ENCODE data around the gene HBM.

HBM gene

GRCh38 chr16:129075-129474 lies 36.7 kb upstream of the HBM start:
- no peak for DNase-seq (ENCODE audit: low read depth)

GRCh38 chr16:130533-131173 lies 35.1 kb upstream of the HBM start:
- no peaks in the 10 kb centered on the region for H3K9me3 ChIP-seq (ENCODE audit: control insufficient read depth, low read length)

More at GRCh38 chr16:129075-129474, 36.7 kb upstream of the HBM start:
- Histone ChIP-seq H3K36me3 (ENCODE audit: control insufficient read depth, insufficient read depth, low read length, severe bottlenecking) (peaks cover 10% of the 10 kb centered on the region), H3K4me1 (ENCODE audit: control insufficient read depth, insufficient read depth, low read length) (peaks cover 10% of the 10 kb centered on the region), H3K9me3 (ENCODE audit: control insufficient read depth, low read length) (no peaks in the 10 kb centered on the region), H3K27me3 (replicated peaks; ENCODE audit: control insufficient read depth, insufficient read depth, low read length) (no peaks in the 10 kb centered on the region), H3K4me3 (ENCODE audit: low read length) (no peak overlapping the region), H3K9ac (ENCODE audit: low read length) (no peak overlapping the region)

GRCh38 chr16:132120-132519 lies 33.7 kb upstream of the HBM start:
- Histone ChIP-seq H3K4me1 (ENCODE audit: control insufficient read depth, insufficient read depth, low read length) (peaks cover 11% of the 10 kb centered on the region), H3K9ac (ENCODE audit: low read length) (no peak overlapping the region)
- DNase-seq (ENCODE audit: low read depth): no peak

More at GRCh38 chr16:130533-131173, 35.1 kb upstream of the HBM start:
- H3K4me1 ChIP-seq (ENCODE audit: control insufficient read depth, insufficient read depth, low read length): peaks cover 10% of the 10 kb centered on the region
- H3K27me3 ChIP-seq (replicated peaks; ENCODE audit: control insufficient read depth, insufficient read depth, low read length): no peaks in the 10 kb centered on the region
- H3K4me3 ChIP-seq (ENCODE audit: low read length): no peak overlapping the region
- DNase-seq (ENCODE audit: low read depth): no peak
- no peak overlapping the region for H3K9ac ChIP-seq (ENCODE audit: low read length)
- no peaks in the 10 kb centered on the region for H3K36me3 ChIP-seq (ENCODE audit: control insufficient read depth, insufficient read depth, low read length, severe bottlenecking)

GRCh38 chr16:133716-134115 lies 32.1 kb upstream of the HBM start:
- no peak for DNase-seq (ENCODE audit: low read depth)
- H3K9me3 ChIP-seq (ENCODE audit: control insufficient read depth, low read length): no peaks in the 10 kb centered on the region
- H3K4me3 ChIP-seq (ENCODE audit: low read length): no peak overlapping the region

More at GRCh38 chr16:132120-132519, 33.7 kb upstream of the HBM start:
- Histone ChIP-seq H3K27me3 (replicated peaks; ENCODE audit: control insufficient read depth, insufficient read depth, low read length) (no peaks in the 10 kb centered on the region), H3K4me3 (ENCODE audit: low read length) (no peak overlapping the region), H3K9me3 (ENCODE audit: control insufficient read depth, low read length) (no peaks in the 10 kb centered on the region), H3K36me3 (ENCODE audit: control insufficient read depth, insufficient read depth, low read length, severe bottlenecking) (no peaks in the 10 kb centered on the region)

GRCh38 chr16:138049-138417 lies 27.7 kb upstream of the HBM start:
- no peaks in the 10 kb centered on the region for H3K9me3 ChIP-seq (ENCODE audit: control insufficient read depth, low read length)
- no peaks in the 10 kb centered on the region for H3K36me3 ChIP-seq (ENCODE audit: control insufficient read depth, insufficient read depth, low read length, severe bottlenecking)
- DNase-seq (ENCODE audit: low read depth): peak; percentile 60
- peak overlapping the region; percentile 93 for H3K9ac ChIP-seq (ENCODE audit: low read length)
- peak overlapping the region; percentile 88 for H3K4me3 ChIP-seq (ENCODE audit: low read length)
- no peaks in the 10 kb centered on the region for H3K27me3 ChIP-seq (replicated peaks; ENCODE audit: control insufficient read depth, insufficient read depth, low read length)
- H3K4me1 ChIP-seq (ENCODE audit: control insufficient read depth, insufficient read depth, low read length): peaks cover 15% of the 10 kb centered on the region

More at GRCh38 chr16:133716-134115, 32.1 kb upstream of the HBM start:
- Histone ChIP-seq H3K9ac (ENCODE audit: low read length) (no peak overlapping the region), H3K36me3 (ENCODE audit: control insufficient read depth, insufficient read depth, low read length, severe bottlenecking) (no peaks in the 10 kb centered on the region), H3K4me1 (ENCODE audit: control insufficient read depth, insufficient read depth, low read length) (peaks cover 15% of the 10 kb centered on the region), H3K27me3 (replicated peaks; ENCODE audit: control insufficient read depth, insufficient read depth, low read length) (no peaks in the 10 kb centered on the region)

GRCh38 chr16:140175-140857 lies 25.5 kb upstream of the HBM start:
- no peak overlapping the region for H3K4me3 ChIP-seq (ENCODE audit: low read length)
- DNase-seq (ENCODE audit: low read depth): no peak
- no peaks in the 10 kb centered on the region for H3K36me3 ChIP-seq (ENCODE audit: control insufficient read depth, insufficient read depth, low read length, severe bottlenecking)
- H3K9me3 ChIP-seq (ENCODE audit: control insufficient read depth, low read length): no peaks in the 10 kb centered on the region
- no peak overlapping the region for H3K9ac ChIP-seq (ENCODE audit: low read length)
- H3K27me3 ChIP-seq (replicated peaks; ENCODE audit: control insufficient read depth, insufficient read depth, low read length): no peaks in the 10 kb centered on the region
- H3K4me1 ChIP-seq (ENCODE audit: control insufficient read depth, insufficient read depth, low read length): peaks cover 5% of the 10 kb centered on the region

- DNase-seq (ENCODE audit: low read depth): no peak
- H3K4me3 ChIP-seq (ENCODE audit: low read length): no peak overlapping the region
- peaks cover under 1% of the 10 kb centered on the region for H3K4me1 ChIP-seq (ENCODE audit: control insufficient read depth, insufficient read depth, low read length)
- no peaks in the 10 kb centered on the region for H3K36me3 ChIP-seq (ENCODE audit: control insufficient read depth, insufficient read depth, low read length, severe bottlenecking)
- no peak overlapping the region for H3K9ac ChIP-seq (ENCODE audit: low read length)
- H3K9me3 ChIP-seq (ENCODE audit: control insufficient read depth, low read length): no peaks in the 10 kb centered on the region
- H3K27me3 ChIP-seq (replicated peaks; ENCODE audit: control insufficient read depth, insufficient read depth, low read length): no peaks in the 10 kb centered on the region
Measured at GRCh38 chr16:142405-142967, 23.3 kb upstream of the HBM start.

GRCh38 chr16:143047-143446 lies 22.7 kb upstream of the HBM start:
- no peaks in the 10 kb centered on the region for H3K9me3 ChIP-seq (ENCODE audit: control insufficient read depth, low read length)

GRCh38 chr16:143456-143855 lies 22.3 kb upstream of the HBM start:
- H3K4me3 ChIP-seq (ENCODE audit: low read length): no peak overlapping the region
- peaks cover 5% of the 10 kb centered on the region for H3K27me3 ChIP-seq (replicated peaks; ENCODE audit: control insufficient read depth, insufficient read depth, low read length)
- no peak overlapping the region for H3K9ac ChIP-seq (ENCODE audit: low read length)
- H3K36me3 ChIP-seq (ENCODE audit: control insufficient read depth, insufficient read depth, low read length, severe bottlenecking): no peaks in the 10 kb centered on the region
- no peaks in the 10 kb centered on the region for H3K4me1 ChIP-seq (ENCODE audit: control insufficient read depth, insufficient read depth, low read length)
- no peaks in the 10 kb centered on the region for H3K9me3 ChIP-seq (ENCODE audit: control insufficient read depth, low read length)
- peak; percentile 34 for DNase-seq (ENCODE audit: low read depth)

More at GRCh38 chr16:143047-143446, 22.7 kb upstream of the HBM start:
- H3K4me1 ChIP-seq (ENCODE audit: control insufficient read depth, insufficient read depth, low read length): no peaks in the 10 kb centered on the region
- no peak for DNase-seq (ENCODE audit: low read depth)
- no peak overlapping the region for H3K9ac ChIP-seq (ENCODE audit: low read length)
- no peak overlapping the region for H3K4me3 ChIP-seq (ENCODE audit: low read length)
- no peaks in the 10 kb centered on the region for H3K36me3 ChIP-seq (ENCODE audit: control insufficient read depth, insufficient read depth, low read length, severe bottlenecking)
- peaks cover 3% of the 10 kb centered on the region for H3K27me3 ChIP-seq (replicated peaks; ENCODE audit: control insufficient read depth, insufficient read depth, low read length)

GRCh38 chr16:144797-145252 lies 21.0 kb upstream of the HBM start:
- no peaks in the 10 kb centered on the region for H3K36me3 ChIP-seq (ENCODE audit: control insufficient read depth, insufficient read depth, low read length, severe bottlenecking)
- DNase-seq (ENCODE audit: low read depth): no peak
- H3K9me3 ChIP-seq (ENCODE audit: control insufficient read depth, low read length): no peaks in the 10 kb centered on the region
- H3K9ac ChIP-seq (ENCODE audit: low read length): no peak overlapping the region
- no peak overlapping the region for H3K4me3 ChIP-seq (ENCODE audit: low read length)
- peaks cover 9% of the 10 kb centered on the region for H3K27me3 ChIP-seq (replicated peaks; ENCODE audit: control insufficient read depth, insufficient read depth, low read length)
- no peaks in the 10 kb centered on the region for H3K4me1 ChIP-seq (ENCODE audit: control insufficient read depth, insufficient read depth, low read length)

- H3K36me3 ChIP-seq (ENCODE audit: control insufficient read depth, insufficient read depth, low read length, severe bottlenecking): no peaks in the 10 kb centered on the region
- H3K4me1 ChIP-seq (ENCODE audit: control insufficient read depth, insufficient read depth, low read length): no peaks in the 10 kb centered on the region
- H3K4me3 ChIP-seq (ENCODE audit: low read length): no peak overlapping the region
- no peaks in the 10 kb centered on the region for H3K9me3 ChIP-seq (ENCODE audit: control insufficient read depth, low read length)
- peaks cover 9% of the 10 kb centered on the region for H3K27me3 ChIP-seq (replicated peaks; ENCODE audit: control insufficient read depth, insufficient read depth, low read length)
- no peak overlapping the region for H3K9ac ChIP-seq (ENCODE audit: low read length)
- no peak for DNase-seq (ENCODE audit: low read depth)
Measured at GRCh38 chr16:146646-147045, 19.1 kb upstream of the HBM start.
